ENCODE results near the gene PHYH. TPM values are rescaled to one million over a fixed set of nuclear protein-coding genes. Genes with fewer than 3 reads are reported as not detected.
"Not testable (repeated sequence)": the region's sequence is repeated elsewhere in the genome, so short reads cannot be mapped to it uniquely, and the experiment has no call there.

Gene PHYH
- total RNA-seq, 4 donors from 2014 or later: 16.1 to 90.1 (median 49.2) TPM

DNA sequence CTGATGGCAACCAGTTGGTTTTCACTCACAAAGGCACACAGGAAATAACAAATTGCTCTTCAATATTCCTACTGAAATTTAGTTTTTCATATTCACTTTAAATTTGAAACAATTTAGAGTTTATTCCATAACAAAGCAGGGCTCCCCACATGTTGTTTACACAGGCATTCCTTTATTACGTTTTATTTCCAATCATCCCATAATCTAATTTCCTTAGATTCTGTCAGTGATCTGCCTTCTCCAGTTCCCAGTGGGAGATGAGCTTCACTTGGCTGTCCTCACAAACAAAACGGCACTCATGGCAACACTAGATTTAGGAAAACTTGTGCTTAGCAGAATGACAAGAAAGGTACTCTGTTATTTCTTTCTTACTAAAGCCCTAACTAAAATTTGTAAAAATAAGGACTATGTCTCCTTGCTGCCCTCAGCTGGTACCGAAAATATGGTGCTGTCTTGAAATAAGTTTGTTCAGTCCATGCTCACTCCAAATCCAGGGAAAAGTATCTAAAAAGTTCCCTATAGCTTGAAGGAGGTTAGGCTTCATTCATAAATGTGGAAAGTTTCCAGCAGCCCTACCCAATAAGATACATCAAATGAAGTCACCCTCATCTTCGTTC lies 23.0 kb downstream of the PHYH start:
- Histone ChIP-seq H3K9me3 (no peaks in the 10 kb centered on the region), H3K27me3 (no peaks in the 10 kb centered on the region), H3K27ac (no peak overlapping the region), H3K4me3 (no peak overlapping the region), H3K4me1 (peaks cover 0 to 13% (median 2%) of the 10 kb centered on the region in 4 donors), H3K36me3 (peaks cover 0 to 14% (median 4%) of the 10 kb centered on the region in 4 donors)
- intact Hi-C loops (cut with DNase I; ENCODE audit: low total_unique reads): no loop called here
- 57 to 69% methylated on average over 3 to 4 of the region's 4 CpGs for WGBS, 2 donors (ENCODE audit: low coverage in 1 of 2)
- no peak for DNase-seq
- in situ Hi-C loops (cut with MboI; ENCODE audit: low pct_ligation_motif_present in 1 of 4, low pct_unique_long_range_greater_than_20kb in 1 of 4, low sequenced_read_pairs in 3 of 4): no loop called here
- TF ChIP-seq POLR2A (IDR thresholded peaks at IDR 0.05) (no peak), EP300 (IDR thresholded peaks at IDR 0.05; ENCODE audit: low read depth) (no peak), POLR2AphosphoS5 (IDR thresholded peaks at IDR 0.05) (no peak)
- TF ChIP-seq, protein P1, sequence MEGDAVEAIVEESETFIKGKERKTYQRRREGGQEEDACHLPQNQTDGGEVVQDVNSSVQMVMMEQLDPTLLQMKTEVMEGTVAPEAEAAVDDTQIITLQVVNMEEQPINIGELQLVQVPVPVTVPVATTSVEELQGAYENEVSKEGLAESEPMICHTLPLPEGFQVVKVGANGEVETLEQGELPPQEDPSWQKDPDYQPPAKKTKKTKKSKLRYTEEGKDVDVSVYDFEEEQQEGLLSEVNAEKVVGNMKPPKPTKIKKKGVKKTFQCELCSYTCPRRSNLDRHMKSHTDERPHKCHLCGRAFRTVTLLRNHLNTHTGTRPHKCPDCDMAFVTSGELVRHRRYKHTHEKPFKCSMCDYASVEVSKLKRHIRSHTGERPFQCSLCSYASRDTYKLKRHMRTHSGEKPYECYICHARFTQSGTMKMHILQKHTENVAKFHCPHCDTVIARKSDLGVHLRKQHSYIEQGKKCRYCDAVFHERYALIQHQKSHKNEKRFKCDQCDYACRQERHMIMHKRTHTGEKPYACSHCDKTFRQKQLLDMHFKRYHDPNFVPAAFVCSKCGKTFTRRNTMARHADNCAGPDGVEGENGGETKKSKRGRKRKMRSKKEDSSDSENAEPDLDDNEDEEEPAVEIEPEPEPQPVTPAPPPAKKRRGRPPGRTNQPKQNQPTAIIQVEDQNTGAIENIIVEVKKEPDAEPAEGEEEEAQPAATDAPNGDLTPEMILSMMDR (IDR thresholded peaks at IDR 0.05): no peak

DNA sequence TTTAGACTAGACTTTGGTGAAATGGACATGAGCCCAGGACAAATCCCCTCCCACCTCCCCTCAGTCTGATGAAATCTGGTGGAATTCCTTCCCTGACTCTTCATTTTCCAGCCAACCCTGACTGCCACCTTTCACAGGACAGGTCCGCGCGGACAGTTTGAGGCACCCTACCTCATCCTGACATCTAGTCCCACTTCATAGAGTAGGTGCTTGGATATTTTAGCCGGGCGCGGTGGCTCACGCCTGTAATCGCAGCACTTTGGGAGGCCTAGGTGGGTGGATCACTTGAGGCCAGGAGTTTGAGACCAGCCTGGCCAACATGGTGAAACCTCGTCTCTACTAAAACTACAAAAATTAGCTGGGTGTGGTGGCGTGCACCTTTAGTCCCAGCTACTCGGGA lies 23.7 kb downstream of the PHYH start:
- H3K36me3 ChIP-seq; H3K9me3 ChIP-seq; H3K27ac ChIP-seq; intact Hi-C loops (cut with DNase I; ENCODE audit: low total_unique reads); H3K4me3 ChIP-seq; DNase-seq; H3K27me3 ChIP-seq; in situ Hi-C loops (cut with MboI; ENCODE audit: low pct_ligation_motif_present in 1 of 4, low pct_unique_long_range_greater_than_20kb in 1 of 4, low sequenced_read_pairs in 3 of 4): not testable (repeated sequence)
- peaks cover 0 to 20% (median 7%) of the 10 kb centered on the region in 4 donors for H3K4me1 ChIP-seq
- WGBS, 2 donors (ENCODE audit: low coverage in 1 of 2): 99 to 100% methylated on average over 2 to 11 of the region's 11 CpGs

DNA sequence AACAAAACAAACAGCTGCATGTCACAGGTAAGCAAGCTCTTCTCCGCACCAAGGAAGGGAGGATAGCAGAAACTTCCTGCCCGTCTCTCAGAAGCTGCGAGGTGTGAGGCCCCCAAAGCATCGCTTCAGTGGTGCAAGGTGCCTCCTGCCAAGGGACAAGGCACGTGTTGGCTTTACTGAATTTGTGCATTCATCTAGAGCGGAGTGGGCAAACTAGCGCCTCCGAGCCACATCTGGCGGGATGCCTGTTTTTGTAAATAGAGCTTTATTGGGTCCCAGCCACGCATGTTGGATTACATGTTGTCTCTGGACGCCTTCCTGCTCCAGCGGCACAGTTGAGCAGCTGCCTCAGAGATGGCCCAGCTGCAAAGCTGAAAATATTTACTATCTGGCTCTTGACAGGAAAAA lies 27.7 kb downstream of the PHYH start:
- intact Hi-C loops (cut with DNase I; ENCODE audit: low total_unique reads) (no loop called here), in situ Hi-C loops (cut with MboI; ENCODE audit: low pct_ligation_motif_present in 1 of 4, low pct_unique_long_range_greater_than_20kb in 1 of 4, low sequenced_read_pairs in 3 of 4) (no loop called here)
- H3K4me1 ChIP-seq: peaks cover 0 to 28% (median 15%) of the 10 kb centered on the region in 4 donors
- 72% methylated on average over 12 of the region's 12 CpGs; no CpG with 5 or more reads in 1 of the 2 donors for WGBS, 2 donors (ENCODE audit: low coverage in 1 of 2)
- no peaks in the 10 kb centered on the region for H3K9me3 ChIP-seq
- peak overlapping the region in 3 of 4 donors; percentile 65 to 71 (median 67) for H3K27ac ChIP-seq
- no peak for TF ChIP-seq EP300 (IDR thresholded peaks at IDR 0.05; ENCODE audit: low read depth)
- TF ChIP-seq, protein P1 (IDR thresholded peaks at IDR 0.05): no peak
- no peak for TF ChIP-seq POLR2A (IDR thresholded peaks at IDR 0.05)
- no peak for TF ChIP-seq POLR2AphosphoS5 (IDR thresholded peaks at IDR 0.05)
- H3K36me3 ChIP-seq: no peaks in the 10 kb centered on the region
- no peaks in the 10 kb centered on the region for H3K27me3 ChIP-seq
- no peak overlapping the region for H3K4me3 ChIP-seq
- DNase-seq: peak; percentile 12

DNA sequence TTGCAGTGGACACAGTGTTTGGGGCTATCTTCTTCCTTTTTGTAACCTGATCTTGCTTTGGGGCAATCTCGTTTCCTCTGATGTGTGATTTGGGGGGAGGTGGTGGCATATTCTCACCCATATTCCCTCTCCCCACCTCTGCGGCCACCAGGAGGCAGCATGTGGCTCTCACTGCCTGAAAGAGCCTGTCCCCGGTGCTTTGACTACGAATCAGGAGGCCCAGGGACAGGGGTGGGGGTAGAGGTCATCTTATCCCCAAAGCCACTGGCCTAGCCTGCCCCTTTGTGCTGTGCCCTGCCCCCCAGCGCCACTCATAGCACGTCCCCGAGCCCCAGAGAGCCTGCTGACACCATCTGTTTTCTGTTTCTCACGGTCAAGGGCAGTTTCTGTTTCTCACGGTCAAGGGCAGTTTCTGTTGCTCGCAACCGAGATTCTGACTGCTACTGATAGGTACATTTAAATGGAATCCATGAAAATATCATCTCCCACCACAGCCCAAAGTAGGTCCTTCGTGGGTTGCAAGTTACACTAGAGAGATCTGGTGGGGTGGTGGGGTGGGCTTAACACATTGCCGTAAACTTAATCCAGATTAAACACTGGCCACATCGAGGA lies 28.2 kb downstream of the PHYH start:
- in situ Hi-C loops (cut with MboI; ENCODE audit: low pct_ligation_motif_present in 1 of 4, low pct_unique_long_range_greater_than_20kb in 1 of 4, low sequenced_read_pairs in 3 of 4) (no loop called here), intact Hi-C loops (cut with DNase I; ENCODE audit: low total_unique reads) (no loop called here)
- H3K4me3 ChIP-seq: no peak overlapping the region
- peak overlapping the region; percentile 65 to 74 (median 69) for H3K27ac ChIP-seq
- DNase-seq: peak; percentile 66
- no peaks in the 10 kb centered on the region for H3K36me3 ChIP-seq
- H3K27me3 ChIP-seq: no peaks in the 10 kb centered on the region
- H3K9me3 ChIP-seq: no peaks in the 10 kb centered on the region
- peaks cover 0 to 28% (median 15%) of the 10 kb centered on the region in 4 donors for H3K4me1 ChIP-seq
- no peak for TF ChIP-seq POLR2AphosphoS5 (IDR thresholded peaks at IDR 0.05)
- TF ChIP-seq, protein P1 (IDR thresholded peaks at IDR 0.05): peak; percentile 15 to 35 (median 25)
- no peak for TF ChIP-seq EP300 (IDR thresholded peaks at IDR 0.05; ENCODE audit: low read depth)
- no peak for TF ChIP-seq POLR2A (IDR thresholded peaks at IDR 0.05)
- WGBS, 2 donors (ENCODE audit: low coverage in 1 of 2): 51% methylated on average over 13 of the region's 14 CpGs; no CpG with 5 or more reads in 1 of the 2 donors

All from transverse colon (tissue), 4 donors.